Measurements from ENCODE around the gene ACAP1.

GRCh38 chr17:7324438-7324779, 11.9 kb upstream of the ACAP1 start:
- TF ChIP-seq, protein P1, sequence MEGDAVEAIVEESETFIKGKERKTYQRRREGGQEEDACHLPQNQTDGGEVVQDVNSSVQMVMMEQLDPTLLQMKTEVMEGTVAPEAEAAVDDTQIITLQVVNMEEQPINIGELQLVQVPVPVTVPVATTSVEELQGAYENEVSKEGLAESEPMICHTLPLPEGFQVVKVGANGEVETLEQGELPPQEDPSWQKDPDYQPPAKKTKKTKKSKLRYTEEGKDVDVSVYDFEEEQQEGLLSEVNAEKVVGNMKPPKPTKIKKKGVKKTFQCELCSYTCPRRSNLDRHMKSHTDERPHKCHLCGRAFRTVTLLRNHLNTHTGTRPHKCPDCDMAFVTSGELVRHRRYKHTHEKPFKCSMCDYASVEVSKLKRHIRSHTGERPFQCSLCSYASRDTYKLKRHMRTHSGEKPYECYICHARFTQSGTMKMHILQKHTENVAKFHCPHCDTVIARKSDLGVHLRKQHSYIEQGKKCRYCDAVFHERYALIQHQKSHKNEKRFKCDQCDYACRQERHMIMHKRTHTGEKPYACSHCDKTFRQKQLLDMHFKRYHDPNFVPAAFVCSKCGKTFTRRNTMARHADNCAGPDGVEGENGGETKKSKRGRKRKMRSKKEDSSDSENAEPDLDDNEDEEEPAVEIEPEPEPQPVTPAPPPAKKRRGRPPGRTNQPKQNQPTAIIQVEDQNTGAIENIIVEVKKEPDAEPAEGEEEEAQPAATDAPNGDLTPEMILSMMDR (IDR thresholded peaks at IDR 0.05; ENCODE audit: low read depth, low read length, missing input control), result no peak
- no peak for TF ChIP-seq TAF1 (conservative IDR thresholded peaks at IDR 0.05)
- TF ChIP-seq MAX (IDR thresholded peaks at IDR 0.05), result no peak
- no peak for TF ChIP-seq FOXA1 (IDR thresholded peaks at IDR 0.05)
